MM.1S (cell line): ENCODE data around the gene TRPM8.

Source experiments
- DNase-seq: peaks from one replicate; pipeline ENCODE4 v3.0.0-alpha.2; 2015
- H2AFZ ChIP-seq: fragments of 300-600 bp; sonication (generic); 2 replicates; pipeline ENCODE4 v1.6.0; 2016; ENCODE audit warnings: antibody characterized with exemption, low read length
- H3F3A ChIP-seq: fragments of 300-600 bp; sonication (generic); 2 replicates; pipeline ENCODE4 v1.6.1; 2016; ENCODE audit warnings: mild to moderate bottlenecking, antibody characterized with exemption, low read length, moderate library complexity, mixed read lengths; ENCODE audit not compliant: insufficient read depth
- H3K27ac ChIP-seq: fragments of 300-600 bp; sonication (generic); 2 replicates; pipeline ENCODE4 v1.5.1; 2016; ENCODE audit warnings: mild to moderate bottlenecking, low read length
- H3K27me3 ChIP-seq: fragments of 300-600 bp; sonication (generic); replicated peaks from 2 replicates; pipeline ENCODE4 v1.6.0; 2016; ENCODE audit warnings: low read length; ENCODE audit not compliant: insufficient read depth
- H3K36me3 ChIP-seq: fragments of 300-600 bp; sonication (generic); replicated peaks from 2 replicates; pipeline ENCODE4 v1.6.1; 2016; ENCODE audit warnings: mild to moderate bottlenecking, low read length, mixed read lengths; ENCODE audit not compliant: insufficient read depth
- H3K4me1 ChIP-seq: fragments of 300-600 bp; sonication (generic); 2 replicates; pipeline ENCODE4 v1.6.1; 2016; ENCODE audit warnings: low read length, mixed read lengths
- H3K4me2 ChIP-seq: fragments of 300-600 bp; sonication (generic); 2 replicates; pipeline ENCODE4 v1.6.0; 2016; ENCODE audit warnings: low read depth, low read length
- H3K4me3 ChIP-seq: fragments of 300-600 bp; sonication (generic); 2 replicates; pipeline ENCODE4 v1.5.1; 2016; ENCODE audit warnings: low read length, mixed read lengths
- H3K79me2 ChIP-seq: fragments of 300-600 bp; sonication (generic); 2 replicates; pipeline ENCODE4 v1.6.1; 2016; ENCODE audit warnings: mixed run types, low read length, mixed read lengths
- H3K9ac ChIP-seq: fragments of 300-600 bp; sonication (generic); 2 replicates; pipeline ENCODE4 v1.6.1; 2016; ENCODE audit warnings: low read length, mixed read lengths
- H3K9me2 ChIP-seq: fragments of 300-600 bp; sonication (generic); replicated peaks from 2 replicates; pipeline ENCODE4 v1.6.1; 2016; ENCODE audit warnings: mild to moderate bottlenecking, low read length, mixed read lengths; ENCODE audit not compliant: insufficient read depth
- H3K9me3 ChIP-seq: fragments of 300-600 bp; sonication (generic); replicated peaks from 2 replicates; pipeline ENCODE4 v1.6.1; 2016; ENCODE audit warnings: mild to moderate bottlenecking, low read length, mixed read lengths; ENCODE audit not compliant: insufficient read depth
- H4K20me1 ChIP-seq: fragments of 300-600 bp; sonication (generic); 2 replicates; pipeline ENCODE4 v1.6.1; 2016; ENCODE audit warnings: mild to moderate bottlenecking, low read length, moderate library complexity, mixed read lengths; ENCODE audit not compliant: insufficient read depth
- EZH2 ChIP-seq: fragments of 300-600 bp; sonication (generic); optimal IDR thresholded peaks from 2 replicates; pipeline ENCODE3; 2017; ENCODE audit warnings: low read depth, mild to moderate bottlenecking, antibody characterized with exemption, low read length, mixed read lengths
- EZH2phosphoT487 ChIP-seq: fragments of 300-600 bp; sonication (generic); IDR thresholded peaks from 2 replicates; pipeline ENCODE4 v1.6.1; 2018; ENCODE audit warnings: antibody characterized with exemption, low read length
- TF ChIP-seq, protein P1 (sequence below): fragments of 300-600 bp; sonication (generic); IDR thresholded peaks from 2 replicates; pipeline ENCODE4 v1.5.1; 2016; ENCODE audit warnings: antibody characterized with exemption, low read length, mixed read lengths

Gene TRPM8

DNA sequence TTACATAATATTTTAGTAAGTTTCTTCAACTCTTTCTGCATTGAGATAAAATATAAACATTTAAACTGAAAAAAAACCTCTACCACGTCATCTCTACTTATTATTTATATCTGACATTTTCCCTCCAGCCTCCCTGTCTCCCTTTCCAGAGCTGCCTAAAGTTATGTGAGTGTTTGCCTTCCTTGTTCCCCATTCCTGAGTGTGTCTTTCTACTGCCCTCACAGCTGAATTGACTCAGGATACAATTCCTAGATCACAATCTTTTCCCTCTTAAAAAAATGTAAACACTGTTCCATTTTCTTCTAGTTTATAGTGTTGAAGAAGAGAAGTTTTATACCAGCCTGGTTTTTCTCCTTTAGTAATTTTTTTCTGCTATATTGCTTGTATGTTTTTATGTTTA lies 5.3 kb downstream of the TRPM8 start:
- no peak overlapping the region for H3K27ac ChIP-seq
- no peak for TF ChIP-seq EZH2
- TF ChIP-seq, protein P1, sequence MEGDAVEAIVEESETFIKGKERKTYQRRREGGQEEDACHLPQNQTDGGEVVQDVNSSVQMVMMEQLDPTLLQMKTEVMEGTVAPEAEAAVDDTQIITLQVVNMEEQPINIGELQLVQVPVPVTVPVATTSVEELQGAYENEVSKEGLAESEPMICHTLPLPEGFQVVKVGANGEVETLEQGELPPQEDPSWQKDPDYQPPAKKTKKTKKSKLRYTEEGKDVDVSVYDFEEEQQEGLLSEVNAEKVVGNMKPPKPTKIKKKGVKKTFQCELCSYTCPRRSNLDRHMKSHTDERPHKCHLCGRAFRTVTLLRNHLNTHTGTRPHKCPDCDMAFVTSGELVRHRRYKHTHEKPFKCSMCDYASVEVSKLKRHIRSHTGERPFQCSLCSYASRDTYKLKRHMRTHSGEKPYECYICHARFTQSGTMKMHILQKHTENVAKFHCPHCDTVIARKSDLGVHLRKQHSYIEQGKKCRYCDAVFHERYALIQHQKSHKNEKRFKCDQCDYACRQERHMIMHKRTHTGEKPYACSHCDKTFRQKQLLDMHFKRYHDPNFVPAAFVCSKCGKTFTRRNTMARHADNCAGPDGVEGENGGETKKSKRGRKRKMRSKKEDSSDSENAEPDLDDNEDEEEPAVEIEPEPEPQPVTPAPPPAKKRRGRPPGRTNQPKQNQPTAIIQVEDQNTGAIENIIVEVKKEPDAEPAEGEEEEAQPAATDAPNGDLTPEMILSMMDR = no peak
- TF ChIP-seq EZH2phosphoT487 = no peak
- H2AFZ ChIP-seq = no peak overlapping the region
- H3K9me3 ChIP-seq = no peaks in the 10 kb centered on the region
- H3F3A ChIP-seq = no peaks in the 10 kb centered on the region
- no peak overlapping the region for H3K4me2 ChIP-seq
- H3K9me2 ChIP-seq = no peaks in the 10 kb centered on the region
- DNase-seq = no peak
- H3K36me3 ChIP-seq = no peaks in the 10 kb centered on the region
- H3K79me2 ChIP-seq = no peaks in the 10 kb centered on the region
- H4K20me1 ChIP-seq = no peaks in the 10 kb centered on the region
- H3K4me3 ChIP-seq = no peak overlapping the region
- no peak overlapping the region for H3K9ac ChIP-seq
- H3K27me3 ChIP-seq = no peaks in the 10 kb centered on the region
- H3K4me1 ChIP-seq = 0 out of 2 replicates have a peak, but pooled peaks cover 4% of the 10 kb centered on the region

DNA sequence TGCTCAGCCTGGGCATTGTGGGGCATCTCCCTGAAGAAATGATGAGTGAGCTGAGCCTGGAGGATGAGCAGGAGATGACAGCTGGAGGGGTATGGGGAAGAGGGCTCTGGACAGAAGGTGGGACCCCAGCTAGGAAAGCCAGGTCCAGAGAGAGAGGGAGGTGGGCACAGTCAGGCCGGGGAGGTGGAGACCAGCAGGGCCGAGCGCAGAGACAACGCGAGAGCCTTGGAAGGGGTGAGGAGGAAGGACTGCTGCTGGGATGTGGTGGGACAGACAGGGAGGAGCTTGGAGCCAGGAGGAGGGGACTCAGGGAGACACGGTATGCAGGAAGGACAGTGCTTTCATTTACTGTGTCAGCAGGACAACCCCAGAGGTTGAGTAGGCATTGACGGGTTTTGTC lies 8.2 kb downstream of the TRPM8 start:
- H3K9me2 ChIP-seq = no peaks in the 10 kb centered on the region
- H3K4me3 ChIP-seq = no peak overlapping the region
- no peak overlapping the region for H3K4me2 ChIP-seq
- no peaks in the 10 kb centered on the region for H4K20me1 ChIP-seq
- H3K36me3 ChIP-seq = no peaks in the 10 kb centered on the region
- no peaks in the 10 kb centered on the region for H3K27me3 ChIP-seq
- no peak overlapping the region for H3K27ac ChIP-seq
- no peaks in the 10 kb centered on the region for H3K79me2 ChIP-seq
- no peak for TF ChIP-seq EZH2
- TF ChIP-seq, protein P1 = no peak
- no peak for TF ChIP-seq EZH2phosphoT487
- H3K9me3 ChIP-seq = no peaks in the 10 kb centered on the region
- H3K4me1 ChIP-seq = 0 out of 2 replicates have a peak, but pooled peaks cover 1% of the 10 kb centered on the region
- H2AFZ ChIP-seq = no peak overlapping the region
- H3F3A ChIP-seq = no peaks in the 10 kb centered on the region
- H3K9ac ChIP-seq = no peak overlapping the region
- no peak for DNase-seq

DNA sequence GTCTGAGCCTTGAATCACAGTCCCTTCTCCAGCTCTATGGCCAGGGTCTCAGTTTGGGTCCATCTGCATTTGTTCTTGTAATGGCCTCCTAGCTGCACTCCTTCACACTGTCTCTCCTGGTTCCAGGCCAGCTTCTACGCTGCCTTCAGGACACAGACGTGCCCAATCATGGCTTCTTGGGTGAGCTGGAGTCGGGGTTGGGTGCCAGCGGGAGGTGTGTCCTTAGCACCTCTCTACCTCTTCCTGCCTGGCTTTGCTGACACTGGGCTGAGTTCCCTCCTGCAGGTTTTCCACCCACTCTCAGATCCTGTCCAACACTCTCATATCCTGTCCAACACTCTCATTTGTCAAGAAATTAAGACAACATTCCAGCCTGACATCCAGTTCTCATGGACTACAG lies 9.6 kb downstream of the TRPM8 start:
- no peak overlapping the region for H3K9ac ChIP-seq
- TF ChIP-seq EZH2phosphoT487 (no peak), EZH2 (no peak)
- TF ChIP-seq, protein P1 = no peak
- H3K9me3 ChIP-seq = no peaks in the 10 kb centered on the region
- no peaks in the 10 kb centered on the region for H3F3A ChIP-seq
- H3K9me2 ChIP-seq = no peaks in the 10 kb centered on the region
- DNase-seq = no peak
- H3K36me3 ChIP-seq = no peaks in the 10 kb centered on the region
- no peak overlapping the region for H2AFZ ChIP-seq
- no peak overlapping the region for H3K27ac ChIP-seq
- H4K20me1 ChIP-seq = no peaks in the 10 kb centered on the region
- no peaks in the 10 kb centered on the region for H3K4me1 ChIP-seq
- no peak overlapping the region for H3K4me3 ChIP-seq
- no peaks in the 10 kb centered on the region for H3K27me3 ChIP-seq
- H3K79me2 ChIP-seq = no peaks in the 10 kb centered on the region
- H3K4me2 ChIP-seq = no peak overlapping the region
